DND-41 (cell line): ENCODE results near the gene SFT2D2.

Source experiments
- ATAC-seq: fragments of 200-7000 bp; cut with Tn5 transposase; 3 replicates; pipeline ENCODE4 v1.9.1; 2021; ENCODE audit warnings: low read depth; ENCODE audit not compliant: insufficient read depth
- DNase-seq: peaks from one replicate; pipeline ENCODE4 v3.0.0-alpha.2; 2020
- H2AFZ ChIP-seq: 2 replicates; pipeline ENCODE4 v1.6.0; 2012; ENCODE audit warnings: low read depth, low read length
- H3K27ac ChIP-seq: 2 replicates; pipeline ENCODE4 v1.5.1; 2012; ENCODE audit warnings: low read length, inconsistent platforms
- H3K27me3 ChIP-seq: fragments of 200-600 bp; sonication (generic); 2 replicates; pipeline ENCODE4 v1.6.0; 2012; ENCODE audit warnings: low read length, mild to moderate bottlenecking, inconsistent platforms; ENCODE audit not compliant: insufficient read depth, poor library complexity
- H3K36me3 ChIP-seq: 2 replicates; pipeline ENCODE4 v1.5.1; 2012; ENCODE audit warnings: low read length, inconsistent platforms; ENCODE audit not compliant: insufficient read depth
- H3K4me1 ChIP-seq: 2 replicates; pipeline ENCODE4 v1.5.1; 2012; ENCODE audit warnings: mild to moderate bottlenecking, low read length; ENCODE audit not compliant: insufficient read depth
- H3K4me2 ChIP-seq: 2 replicates; pipeline ENCODE4 v1.6.0; 2012; ENCODE audit warnings: mild to moderate bottlenecking, moderate library complexity, low read length, inconsistent platforms; ENCODE audit not compliant: insufficient read depth
- H3K4me3 ChIP-seq, 2 experiments: fragments of 200-600 bp in 1 of 2; shearing (Covaris generic) in 1 of 2; 2 replicates each; pipeline ENCODE4 v1.5.1; 2012 to 2016; ENCODE audit warnings: inconsistent platforms in 2 of 2, low read length in 2 of 2, mild to moderate bottlenecking in 2 of 2, low read depth in 1 of 2, moderate library complexity in 1 of 2
- H3K79me2 ChIP-seq: 2 replicates; pipeline ENCODE4 v1.6.0; 2012; ENCODE audit warnings: low read length, inconsistent platforms; ENCODE audit not compliant: insufficient read depth
- H3K9ac ChIP-seq: 2 replicates; pipeline ENCODE4 v1.6.0; 2012; ENCODE audit warnings: low read depth, mild to moderate bottlenecking, inconsistent platforms, low read length, moderate library complexity
- H3K9me3 ChIP-seq: 2 replicates; pipeline ENCODE4 v1.5.1; 2012; ENCODE audit warnings: low read length, moderate library complexity, mild to moderate bottlenecking, inconsistent platforms; ENCODE audit not compliant: insufficient read depth, severe bottlenecking
- H4K20me1 ChIP-seq: 2 replicates; pipeline ENCODE4 v1.6.0; 2012; ENCODE audit warnings: low read length; ENCODE audit not compliant: insufficient read depth
- EZH2 ChIP-seq: IDR thresholded peaks from 3 replicates; pipeline ENCODE4 v1.6.1; 2012; ENCODE audit warnings: borderline replicate concordance, low read depth, mild to moderate bottlenecking, moderate library complexity, low read length, inconsistent platforms; ENCODE audit not compliant: severe bottlenecking
- TF ChIP-seq, protein P1 (sequence below): IDR thresholded peaks from 2 replicates; pipeline ENCODE4 v1.5.1; 2012; ENCODE audit warnings: borderline replicate concordance, low read length, moderate library complexity, mild to moderate bottlenecking; ENCODE audit not compliant: poor library complexity, severe bottlenecking; ENCODE audit errors: extremely low read depth

The SFT2D2 gene

DNA sequence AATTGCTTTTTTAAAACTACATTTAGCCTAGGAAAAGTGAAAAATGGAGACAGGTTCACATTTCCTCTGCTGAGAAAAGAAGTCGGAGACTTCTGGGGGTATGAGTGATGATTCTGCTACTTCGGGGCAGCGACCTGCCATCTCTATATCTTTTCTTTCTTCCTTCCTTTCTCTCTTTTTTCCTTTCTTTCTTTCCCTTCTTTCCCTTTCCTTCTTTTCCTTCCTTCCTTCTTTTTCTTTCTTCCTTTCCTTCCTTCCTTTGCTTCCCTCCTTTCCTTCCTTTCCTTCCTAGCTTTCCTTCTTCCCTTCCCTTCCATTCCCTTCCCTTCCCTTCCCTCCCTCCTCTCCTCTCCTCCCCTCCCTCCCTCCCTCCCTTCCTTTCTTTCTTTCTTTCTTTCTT, 72.6 kb downstream of the SFT2D2 start:
- Histone ChIP-seq H3K27me3 (no peaks in the 10 kb centered on the region), H3K9me3 (no peaks in the 10 kb centered on the region), H3K4me1 (no peaks in the 10 kb centered on the region), H4K20me1 (no peaks in the 10 kb centered on the region), H3K79me2 (no peaks in the 10 kb centered on the region), H3K4me2 (no peak overlapping the region), H3K4me3 (no peak overlapping the region), H3K36me3 (no peaks in the 10 kb centered on the region), H3K9ac (no peak overlapping the region), H3K27ac (no peak overlapping the region), H2AFZ (no peak overlapping the region)
- DNase-seq (no peak), ATAC-seq (no peak)
- TF ChIP-seq, protein P1, sequence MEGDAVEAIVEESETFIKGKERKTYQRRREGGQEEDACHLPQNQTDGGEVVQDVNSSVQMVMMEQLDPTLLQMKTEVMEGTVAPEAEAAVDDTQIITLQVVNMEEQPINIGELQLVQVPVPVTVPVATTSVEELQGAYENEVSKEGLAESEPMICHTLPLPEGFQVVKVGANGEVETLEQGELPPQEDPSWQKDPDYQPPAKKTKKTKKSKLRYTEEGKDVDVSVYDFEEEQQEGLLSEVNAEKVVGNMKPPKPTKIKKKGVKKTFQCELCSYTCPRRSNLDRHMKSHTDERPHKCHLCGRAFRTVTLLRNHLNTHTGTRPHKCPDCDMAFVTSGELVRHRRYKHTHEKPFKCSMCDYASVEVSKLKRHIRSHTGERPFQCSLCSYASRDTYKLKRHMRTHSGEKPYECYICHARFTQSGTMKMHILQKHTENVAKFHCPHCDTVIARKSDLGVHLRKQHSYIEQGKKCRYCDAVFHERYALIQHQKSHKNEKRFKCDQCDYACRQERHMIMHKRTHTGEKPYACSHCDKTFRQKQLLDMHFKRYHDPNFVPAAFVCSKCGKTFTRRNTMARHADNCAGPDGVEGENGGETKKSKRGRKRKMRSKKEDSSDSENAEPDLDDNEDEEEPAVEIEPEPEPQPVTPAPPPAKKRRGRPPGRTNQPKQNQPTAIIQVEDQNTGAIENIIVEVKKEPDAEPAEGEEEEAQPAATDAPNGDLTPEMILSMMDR = no peak
- TF ChIP-seq EZH2 = no peak

DNA sequence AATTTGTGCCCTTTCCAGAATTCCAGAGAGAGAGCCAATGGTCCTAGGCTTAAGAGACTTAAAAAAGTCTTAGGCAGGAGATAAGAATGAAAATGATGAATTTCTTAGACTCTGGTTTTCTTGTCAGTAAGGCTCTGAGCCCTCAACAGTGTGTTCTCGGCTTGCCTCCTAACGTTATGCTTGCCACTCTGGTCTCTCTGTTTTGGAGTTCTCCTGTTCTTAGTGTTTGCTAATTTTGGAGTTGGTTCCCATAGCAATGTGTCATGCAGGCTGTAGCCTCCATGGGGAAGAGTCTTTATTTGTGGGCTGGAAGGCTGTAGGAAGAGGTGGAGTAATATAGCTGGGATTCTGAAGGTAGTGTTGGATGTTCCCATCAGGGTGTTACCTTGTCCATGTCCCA, 74.8 kb downstream of the SFT2D2 start:
- Histone ChIP-seq H2AFZ (no peak overlapping the region), H3K9ac (no peak overlapping the region), H3K4me1 (no peaks in the 10 kb centered on the region), H3K9me3 (no peaks in the 10 kb centered on the region), H3K4me2 (no peak overlapping the region), H4K20me1 (no peaks in the 10 kb centered on the region), H3K4me3 (no peak overlapping the region), H3K36me3 (no peaks in the 10 kb centered on the region), H3K27me3 (no peaks in the 10 kb centered on the region), H3K79me2 (no peaks in the 10 kb centered on the region), H3K27ac (no peak overlapping the region)
- ATAC-seq = no peak
- no peak for DNase-seq
- TF ChIP-seq, protein P1 = no peak
- TF ChIP-seq EZH2 = no peak

DNA sequence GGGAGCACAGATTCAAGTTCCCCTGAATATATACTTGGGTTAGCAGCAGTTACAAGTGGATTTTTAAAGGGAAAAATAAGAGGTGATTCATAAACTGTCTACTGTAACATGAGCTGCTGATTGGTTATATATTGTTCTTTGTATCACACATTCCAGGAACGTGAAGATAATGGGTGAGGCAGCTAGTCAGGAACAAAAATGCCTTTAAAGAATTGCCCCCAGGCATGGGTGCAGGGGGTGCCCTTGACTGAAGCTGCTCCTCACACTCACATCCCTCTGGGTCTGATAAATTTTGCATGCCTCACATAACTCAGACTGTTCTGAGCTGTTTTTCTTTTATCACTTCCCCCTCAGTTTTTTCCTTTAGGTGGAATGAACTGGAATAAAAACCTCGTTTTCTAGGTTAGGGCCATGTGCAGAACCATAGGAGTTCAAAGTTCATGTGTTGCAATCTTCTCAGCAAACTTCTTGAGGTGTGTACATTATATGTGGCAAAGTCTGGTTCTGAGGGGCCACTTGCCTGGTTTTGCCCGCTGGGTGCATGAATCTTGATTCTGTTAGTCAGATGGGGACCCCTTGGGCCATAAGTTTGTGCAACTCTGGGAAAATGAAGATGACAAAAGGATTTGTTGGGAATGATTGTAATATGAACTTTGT, 76.0 kb downstream of the SFT2D2 start:
- Histone ChIP-seq H3K4me1 (no peaks in the 10 kb centered on the region), H3K4me3 (no peak overlapping the region), H3K27ac (no peak overlapping the region), H4K20me1 (no peaks in the 10 kb centered on the region), H3K4me2 (no peak overlapping the region), H3K9ac (no peak overlapping the region), H2AFZ (no peak overlapping the region), H3K36me3 (no peaks in the 10 kb centered on the region), H3K27me3 (no peaks in the 10 kb centered on the region), H3K9me3 (no peaks in the 10 kb centered on the region), H3K79me2 (no peaks in the 10 kb centered on the region)
- DNase-seq (no peak), ATAC-seq (no peak)
- TF ChIP-seq, protein P1 = no peak
- no peak for TF ChIP-seq EZH2
